NCI-H82 treated with DMSO at 0.1 percent for 48 hours (cell line): ENCODE data around the gene MYO9A.

Experiments used
- DNase-seq: peaks from one replicate; lab custom pipeline; 2025; ENCODE audit not compliant: unreplicated experiment; lab: John Stamatoyannopoulos, UW

The MYO9A gene

DNA sequence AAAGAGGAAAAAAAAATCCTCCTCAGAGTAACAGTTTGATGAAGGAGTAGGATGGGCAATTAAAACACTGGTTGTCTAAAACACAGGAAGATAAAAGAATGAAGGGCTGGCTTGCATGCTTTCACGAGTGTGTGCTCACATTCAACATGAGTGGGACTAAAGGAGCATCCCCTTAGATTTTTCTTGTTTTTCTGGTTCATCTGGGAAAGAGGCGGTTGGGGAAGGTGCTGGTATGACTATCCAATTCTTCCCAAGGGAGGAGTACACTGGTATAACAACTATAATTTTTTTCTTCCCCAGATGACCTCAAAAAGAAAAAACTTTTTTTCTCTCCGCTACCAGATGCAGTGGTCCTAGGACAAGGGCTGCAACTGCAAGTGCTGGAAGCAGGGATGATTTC lies 143.7 kb downstream of the MYO9A start:
- DNase-seq = no peak

DNA sequence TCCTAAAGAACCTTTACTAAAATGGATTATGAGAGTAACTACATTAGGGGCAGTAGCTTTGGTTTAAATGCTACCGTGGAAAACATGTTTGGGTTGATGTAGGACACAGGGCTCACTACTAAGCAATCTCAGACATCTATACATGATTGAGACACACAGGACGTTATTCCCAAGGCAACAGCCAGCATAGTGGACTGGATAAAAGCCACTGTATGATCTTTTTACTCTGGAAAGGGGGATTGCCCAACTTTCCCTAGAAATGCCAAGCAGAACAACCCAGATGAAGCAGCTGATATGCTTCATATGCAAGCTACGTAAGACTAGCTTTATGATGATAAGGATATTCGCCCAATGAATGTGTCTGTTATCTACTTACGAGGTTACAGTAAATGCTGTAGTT lies 144.6 kb downstream of the MYO9A start:
- DNase-seq = no peak

DNA sequence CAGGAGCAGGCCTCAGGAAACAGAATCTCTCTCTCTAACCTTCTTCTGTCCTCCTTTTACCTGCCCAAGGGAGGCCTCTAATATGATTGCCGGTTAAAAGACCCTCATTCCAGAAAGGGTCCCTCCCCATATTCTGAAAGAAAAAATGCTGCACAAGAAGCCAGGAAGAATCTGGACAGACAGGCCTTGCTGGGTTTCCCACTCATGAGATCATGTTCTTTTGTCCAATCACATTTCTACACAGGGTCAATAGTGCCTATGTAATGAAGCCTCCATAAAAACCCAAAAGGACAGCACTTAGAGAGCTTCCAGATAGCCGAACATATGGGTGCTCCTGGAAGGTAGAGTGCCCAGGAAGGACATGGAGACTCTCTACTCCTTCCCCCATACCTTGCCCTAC lies 146.0 kb downstream of the MYO9A start:
- no peak for DNase-seq

DNA sequence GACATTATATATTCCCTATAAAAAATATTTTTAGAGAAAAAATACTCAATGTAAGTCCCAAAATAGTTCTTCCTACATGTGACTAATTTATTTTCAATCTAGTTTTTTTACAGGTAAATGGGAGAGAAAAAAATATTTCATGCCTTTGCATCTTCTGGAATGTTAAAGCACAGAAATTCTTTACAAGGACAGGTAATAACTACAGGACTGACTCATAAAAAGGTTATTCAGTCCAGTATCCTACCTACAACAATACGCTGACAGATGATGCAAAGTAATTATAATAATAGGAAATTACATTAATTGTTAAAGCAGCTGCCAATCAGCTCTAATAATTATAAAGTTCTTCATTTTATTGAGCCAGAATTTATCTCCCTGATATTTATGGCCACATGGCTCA lies 147.5 kb downstream of the MYO9A start:
- no peak for DNase-seq

GRCh38 chr15:71962537-71962936 lies 155.4 kb downstream of the MYO9A start:
- DNase-seq = no peak

DNA sequence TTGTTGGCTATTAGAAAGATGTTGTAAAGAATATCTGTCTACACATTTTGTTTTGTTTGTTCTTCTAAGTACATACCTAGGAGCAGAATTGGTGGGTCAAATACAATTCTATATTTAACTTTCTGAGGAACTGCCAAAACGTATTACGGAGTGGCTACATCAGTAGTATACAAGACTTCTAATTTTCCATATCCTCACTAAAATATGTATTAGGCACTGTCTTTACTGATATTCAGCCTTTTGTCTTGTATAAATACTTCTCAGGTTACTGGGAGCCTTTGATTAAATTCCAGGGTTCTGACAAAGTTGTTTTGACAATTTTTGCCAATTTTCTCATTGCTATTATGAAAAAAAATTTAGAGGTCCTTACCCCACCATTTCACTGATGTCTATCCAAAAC lies 160.9 kb downstream of the MYO9A start:
- no peak for DNase-seq

GRCh38 chr15:71951134-71951533 lies 166.8 kb downstream of the MYO9A start:
- DNase-seq = no peak

GRCh38 chr15:71945012-71945411 lies 172.9 kb downstream of the MYO9A start:
- no peak for DNase-seq

DNA sequence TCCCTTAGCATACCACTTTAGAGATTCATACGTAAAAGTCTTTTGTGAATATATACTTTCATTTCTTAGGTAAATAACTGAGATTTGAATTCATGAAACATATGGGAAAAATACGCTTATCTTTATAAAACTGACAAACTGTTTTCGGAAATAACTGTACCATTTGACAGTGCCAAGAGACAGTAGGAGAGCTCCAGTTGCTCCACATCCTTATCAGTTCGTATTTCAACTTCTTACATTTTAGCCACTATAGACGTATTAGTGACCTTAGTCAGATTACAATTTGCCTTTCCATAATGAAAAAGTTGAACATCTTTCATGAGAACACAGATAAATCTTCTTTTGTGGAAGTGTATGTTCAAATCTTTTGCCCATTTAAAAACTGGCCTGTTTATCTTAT lies 174.1 kb downstream of the MYO9A start:
- no peak for DNase-seq

DNA sequence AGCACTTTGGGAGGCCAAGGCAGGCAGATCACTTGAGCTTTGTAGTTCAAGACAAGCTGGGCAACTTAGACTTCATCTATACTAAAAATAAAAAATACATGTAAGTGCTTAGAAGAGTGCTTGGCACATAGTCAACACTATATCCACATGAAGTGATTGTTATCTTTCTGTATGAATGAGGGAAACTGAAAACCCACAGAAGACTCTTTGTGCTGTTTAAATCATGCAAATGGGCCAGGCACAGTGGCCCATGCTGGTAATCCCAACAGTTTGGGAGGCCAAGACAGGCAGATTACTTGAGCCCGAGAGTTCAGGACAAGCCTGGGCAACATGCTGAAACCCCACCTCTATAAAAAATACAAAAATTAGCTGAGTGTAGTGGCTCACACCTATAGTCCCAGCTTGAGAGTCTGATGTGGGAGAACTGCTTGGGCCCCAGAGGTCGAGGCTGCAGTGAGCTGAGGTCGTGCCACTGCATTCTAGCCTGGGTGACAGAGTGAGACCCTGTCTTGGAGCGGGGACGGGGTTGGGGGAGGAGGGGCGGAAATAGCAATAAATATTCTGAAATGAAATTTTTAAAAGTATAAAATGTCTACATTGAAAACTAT lies 177.9 kb downstream of the MYO9A start:
- no peak for DNase-seq

DNA sequence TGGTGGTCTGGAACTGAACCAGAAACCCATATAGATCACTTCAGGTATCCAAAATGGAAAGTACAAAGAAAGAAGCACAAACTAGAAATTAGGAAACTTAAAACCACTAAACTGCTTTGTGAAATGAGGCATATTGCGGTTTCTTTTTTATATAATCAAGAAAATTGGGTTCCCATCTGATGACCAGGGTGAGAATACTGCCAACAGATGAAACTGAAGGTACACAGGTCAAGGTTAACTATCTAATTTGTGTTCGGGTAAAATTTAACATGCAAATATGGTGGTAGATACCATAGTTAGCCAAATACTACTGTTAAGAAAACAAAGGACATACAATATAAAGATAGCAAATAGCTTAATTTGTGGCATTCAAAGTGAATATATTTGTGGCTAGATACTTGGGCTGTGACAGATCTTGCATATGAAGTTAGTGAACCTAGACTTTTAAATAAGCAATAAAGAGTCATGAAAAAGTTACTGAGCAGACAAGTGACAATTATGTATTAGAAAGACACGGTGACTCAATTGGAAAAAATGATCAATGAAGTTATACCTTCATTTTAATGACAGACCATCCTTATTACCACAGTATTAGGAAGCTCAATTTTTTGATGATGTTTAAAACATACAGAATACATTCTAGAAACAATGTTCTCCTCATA lies 180.2 kb downstream of the MYO9A start:
- DNase-seq = no peak

DNA sequence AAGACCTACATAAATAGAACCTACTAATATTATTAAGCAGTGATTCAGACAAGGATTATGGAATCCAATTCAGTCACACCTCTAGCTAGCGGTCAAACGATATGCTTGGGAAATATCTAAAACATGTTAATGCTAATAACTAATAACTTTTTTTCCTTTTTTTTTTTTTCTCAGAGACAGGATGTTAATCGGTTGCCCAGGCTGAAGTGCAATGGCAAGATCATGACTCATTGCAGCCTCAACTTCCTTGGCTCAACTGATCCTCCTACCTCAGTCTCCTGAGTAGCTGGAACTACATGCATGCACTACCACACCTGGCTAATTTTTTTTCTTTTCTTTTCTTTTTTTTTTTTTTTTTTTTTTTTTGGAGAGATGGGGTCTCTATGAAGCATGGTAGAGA lies 183.5 kb downstream of the MYO9A start:
- DNase-seq = no peak

GRCh38 chr15:71932689-71933088 lies 185.3 kb downstream of the MYO9A start:
- no peak for DNase-seq

DNA sequence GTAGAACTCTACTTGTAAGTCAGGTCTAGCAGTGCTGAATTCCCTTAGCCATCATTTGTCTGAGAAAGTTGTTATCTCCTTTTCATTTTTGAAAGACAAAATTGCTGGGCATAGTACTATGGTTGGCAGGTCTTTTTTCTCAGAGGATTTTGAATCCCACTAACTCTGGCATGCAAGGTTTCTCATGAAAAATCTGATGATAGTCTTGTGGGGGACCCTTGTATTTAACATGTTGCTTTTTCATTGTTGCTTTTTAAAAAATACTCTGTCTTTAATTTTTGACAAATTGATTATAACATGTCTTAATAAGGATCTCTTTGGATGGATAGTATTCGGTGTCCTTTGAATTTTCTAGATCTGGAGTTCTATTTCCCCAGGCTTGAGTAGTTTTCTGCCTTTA lies 186.7 kb downstream of the MYO9A start:
- no peak for DNase-seq

DNA sequence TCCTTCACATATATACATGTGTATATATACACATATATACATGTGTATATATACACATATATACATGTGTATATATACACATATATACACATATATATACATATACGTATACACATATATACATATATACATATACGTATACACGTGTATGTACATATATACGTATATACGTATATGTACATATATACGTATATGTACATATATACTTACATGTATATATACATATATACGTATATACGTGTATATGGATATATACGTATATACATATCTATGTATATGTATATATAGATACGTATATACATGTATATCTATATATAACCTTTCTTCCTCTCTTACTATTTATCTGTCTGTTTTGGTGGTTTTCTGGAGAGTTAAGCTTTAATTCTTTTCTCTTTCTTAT lies 192.8 kb downstream of the MYO9A start:
- DNase-seq = no peak

GRCh38 chr15:71921191-71921590 lies 196.8 kb downstream of the MYO9A start:
- DNase-seq = no peak

DNA sequence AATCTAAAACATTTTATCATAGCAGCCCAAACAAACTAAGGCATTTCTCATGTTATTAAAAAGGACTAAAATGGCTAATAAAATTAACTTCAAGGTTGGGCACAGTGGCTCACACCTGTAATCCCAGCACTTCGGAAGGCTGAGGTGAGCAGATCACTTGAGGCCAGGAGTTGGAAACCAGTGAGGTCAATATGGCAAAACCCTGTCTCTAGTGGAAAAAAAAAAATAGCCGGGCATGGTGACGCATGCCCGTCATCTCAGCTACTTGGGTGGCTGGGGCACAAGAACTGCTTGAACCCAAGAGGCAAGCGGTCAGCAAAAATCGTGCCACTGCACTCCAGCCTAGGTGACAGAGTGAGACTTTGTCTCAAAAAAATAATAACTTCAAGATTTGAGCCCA lies 197.4 kb downstream of the MYO9A start:
- DNase-seq = no peak

DNA sequence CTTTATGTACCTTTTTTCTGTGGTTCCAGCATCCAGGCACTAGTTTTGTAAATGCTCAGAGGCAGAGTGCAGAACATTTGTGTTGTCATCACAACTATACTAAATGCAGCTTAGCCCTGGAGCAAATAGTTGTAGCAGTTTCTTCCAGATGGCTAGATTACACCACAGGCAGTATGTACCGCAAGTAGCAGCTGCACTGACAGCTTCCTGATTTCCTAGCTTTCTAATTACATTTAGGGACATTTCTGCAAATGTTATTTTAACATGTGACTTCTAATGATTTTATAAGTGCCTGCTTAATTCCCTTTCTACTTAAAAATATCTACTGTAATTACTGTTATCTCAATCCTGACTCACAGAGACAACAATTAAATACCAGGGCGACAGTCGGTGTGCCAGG lies 201.1 kb downstream of the MYO9A start:
- DNase-seq = no peak

DNA sequence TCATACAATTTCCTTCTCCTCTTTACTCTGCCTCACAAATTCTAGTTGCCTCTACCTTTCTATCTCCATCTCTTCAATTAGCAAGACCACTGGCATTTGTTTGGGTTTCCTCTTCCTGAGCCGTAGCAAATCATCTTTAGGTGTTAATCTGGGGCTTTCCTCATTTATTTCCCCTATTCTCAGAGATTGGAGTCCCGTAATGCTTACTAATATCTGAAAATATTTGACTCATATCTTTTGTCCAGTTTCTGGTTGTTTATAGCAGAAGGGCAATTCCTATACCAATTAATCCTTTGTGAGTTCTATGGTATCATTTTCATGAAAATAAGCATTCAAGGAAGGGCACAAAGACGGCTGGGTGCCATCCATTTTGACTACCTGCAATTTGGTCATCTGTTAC lies 203.9 kb downstream of the MYO9A start:
- DNase-seq = no peak

DNA sequence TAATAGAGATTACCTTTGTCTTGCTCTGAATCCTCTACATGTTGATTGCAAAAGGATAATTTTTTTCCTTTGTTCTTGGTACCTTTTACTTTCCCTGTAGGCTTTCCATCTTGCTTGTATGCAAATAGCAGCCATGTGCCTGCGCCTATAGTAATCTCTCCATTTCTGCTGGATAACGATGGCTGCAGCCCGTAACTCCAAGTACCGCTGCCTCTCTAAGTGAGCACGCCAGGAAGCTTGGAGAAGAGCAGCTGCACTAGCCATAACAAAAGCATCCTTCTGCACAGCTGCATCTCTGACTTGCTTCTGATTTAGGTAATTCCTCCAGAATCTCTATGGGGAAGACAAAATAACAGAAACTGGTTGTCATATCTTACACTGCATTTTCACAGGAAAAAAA lies 218.3 kb downstream of the MYO9A start:
- DNase-seq = no peak

DNA sequence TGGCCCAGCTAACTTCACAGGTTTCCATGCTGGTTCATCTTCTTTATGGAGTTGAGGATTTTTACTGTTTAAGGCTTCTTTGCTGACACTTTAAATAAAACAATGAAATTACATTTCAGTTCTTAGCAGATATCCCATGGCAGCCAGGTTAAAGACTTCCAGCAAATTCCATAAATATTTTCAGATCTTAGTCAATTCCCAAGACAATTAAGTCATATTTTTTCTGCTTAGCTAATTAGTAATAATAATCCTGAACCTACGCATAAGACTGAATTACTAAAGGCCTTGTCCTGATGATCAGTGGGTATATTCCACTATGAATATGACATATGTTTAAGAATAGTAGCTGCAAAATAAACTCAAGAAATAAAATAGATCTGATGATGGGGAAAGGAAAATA lies 224.3 kb downstream of the MYO9A start:
- no peak for DNase-seq

- no peak for DNase-seq
These were observed 225.6 kb downstream of the MYO9A start for GRCh38 chr15:71892335-71892734.

GRCh38 chr15:71891026-71891425 lies 226.9 kb downstream of the MYO9A start:
- DNase-seq = no peak
